ENCODE results near the gene PNO1.

DNA sequence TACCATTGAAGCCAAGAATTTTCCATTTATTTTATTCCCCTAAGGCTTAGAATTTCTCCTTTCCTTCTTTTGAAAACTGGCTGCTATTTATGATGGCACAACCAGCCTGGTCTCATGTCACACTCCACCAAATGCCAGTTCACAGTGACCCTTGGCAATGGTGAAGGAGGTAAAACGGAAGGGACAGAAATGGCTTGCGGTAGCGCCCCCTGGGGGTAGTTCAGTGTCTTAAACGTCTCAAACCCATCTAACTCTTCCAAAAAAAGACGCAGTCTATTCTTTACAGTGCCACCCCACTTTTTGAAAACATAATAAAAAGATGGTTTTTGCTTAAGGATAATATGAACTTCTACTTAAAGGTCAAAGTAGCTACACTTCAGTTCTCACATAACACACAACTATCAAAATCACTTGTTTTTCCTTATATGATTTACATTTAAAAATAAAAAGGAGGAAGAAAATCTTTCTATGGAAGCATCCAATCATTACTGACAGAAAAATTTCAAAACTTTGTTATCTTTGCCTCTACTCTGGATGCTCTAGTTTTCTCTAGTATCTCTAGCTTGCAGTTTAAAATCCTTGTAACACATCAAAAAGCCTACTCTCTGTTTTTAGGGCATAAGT is 28.0 kb downstream of the PNO1 start:
- TF ChIP-seq FOS (IDR thresholded peaks at IDR 0.05; ENCODE audit: borderline replicate concordance, extremely low read depth, insufficient read length): no peak
- TF ChIP-seq EZH2 (IDR thresholded peaks at IDR 0.05; ENCODE audit: borderline replicate concordance, control insufficient read depth, low read depth, low read length): no peak
- TF ChIP-seq POLR2A (IDR thresholded peaks at IDR 0.05; ENCODE audit: low read depth, low read length): no peak
- no peak for TF ChIP-seq CBX5 (IDR thresholded peaks at IDR 0.05; ENCODE audit: low read depth)
- TF ChIP-seq NBN (IDR thresholded peaks at IDR 0.05): no peak
- TF ChIP-seq, protein P1, sequence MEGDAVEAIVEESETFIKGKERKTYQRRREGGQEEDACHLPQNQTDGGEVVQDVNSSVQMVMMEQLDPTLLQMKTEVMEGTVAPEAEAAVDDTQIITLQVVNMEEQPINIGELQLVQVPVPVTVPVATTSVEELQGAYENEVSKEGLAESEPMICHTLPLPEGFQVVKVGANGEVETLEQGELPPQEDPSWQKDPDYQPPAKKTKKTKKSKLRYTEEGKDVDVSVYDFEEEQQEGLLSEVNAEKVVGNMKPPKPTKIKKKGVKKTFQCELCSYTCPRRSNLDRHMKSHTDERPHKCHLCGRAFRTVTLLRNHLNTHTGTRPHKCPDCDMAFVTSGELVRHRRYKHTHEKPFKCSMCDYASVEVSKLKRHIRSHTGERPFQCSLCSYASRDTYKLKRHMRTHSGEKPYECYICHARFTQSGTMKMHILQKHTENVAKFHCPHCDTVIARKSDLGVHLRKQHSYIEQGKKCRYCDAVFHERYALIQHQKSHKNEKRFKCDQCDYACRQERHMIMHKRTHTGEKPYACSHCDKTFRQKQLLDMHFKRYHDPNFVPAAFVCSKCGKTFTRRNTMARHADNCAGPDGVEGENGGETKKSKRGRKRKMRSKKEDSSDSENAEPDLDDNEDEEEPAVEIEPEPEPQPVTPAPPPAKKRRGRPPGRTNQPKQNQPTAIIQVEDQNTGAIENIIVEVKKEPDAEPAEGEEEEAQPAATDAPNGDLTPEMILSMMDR (IDR thresholded peaks at IDR 0.05 in 2 of 3, conservative IDR thresholded peaks at IDR 0.05 in 1 of 3; ENCODE audit: control insufficient read depth in 2 of 3, extremely low read depth in 1 of 3, insufficient read depth in 1 of 3, low read depth in 3 of 3, low read length in 3 of 3): peak; percentile 55 to 80 (median 80)
- peak; percentile 63 for TF ChIP-seq YY1 (IDR thresholded peaks at IDR 0.05; ENCODE audit: low read depth, low read length)
- TF ChIP-seq FOXK2 (IDR thresholded peaks at IDR 0.05): no peak
- TF ChIP-seq RCOR1 (conservative IDR thresholded peaks at IDR 0.05; ENCODE audit: low read depth, low read length): no peak
- TF ChIP-seq, protein P2, sequence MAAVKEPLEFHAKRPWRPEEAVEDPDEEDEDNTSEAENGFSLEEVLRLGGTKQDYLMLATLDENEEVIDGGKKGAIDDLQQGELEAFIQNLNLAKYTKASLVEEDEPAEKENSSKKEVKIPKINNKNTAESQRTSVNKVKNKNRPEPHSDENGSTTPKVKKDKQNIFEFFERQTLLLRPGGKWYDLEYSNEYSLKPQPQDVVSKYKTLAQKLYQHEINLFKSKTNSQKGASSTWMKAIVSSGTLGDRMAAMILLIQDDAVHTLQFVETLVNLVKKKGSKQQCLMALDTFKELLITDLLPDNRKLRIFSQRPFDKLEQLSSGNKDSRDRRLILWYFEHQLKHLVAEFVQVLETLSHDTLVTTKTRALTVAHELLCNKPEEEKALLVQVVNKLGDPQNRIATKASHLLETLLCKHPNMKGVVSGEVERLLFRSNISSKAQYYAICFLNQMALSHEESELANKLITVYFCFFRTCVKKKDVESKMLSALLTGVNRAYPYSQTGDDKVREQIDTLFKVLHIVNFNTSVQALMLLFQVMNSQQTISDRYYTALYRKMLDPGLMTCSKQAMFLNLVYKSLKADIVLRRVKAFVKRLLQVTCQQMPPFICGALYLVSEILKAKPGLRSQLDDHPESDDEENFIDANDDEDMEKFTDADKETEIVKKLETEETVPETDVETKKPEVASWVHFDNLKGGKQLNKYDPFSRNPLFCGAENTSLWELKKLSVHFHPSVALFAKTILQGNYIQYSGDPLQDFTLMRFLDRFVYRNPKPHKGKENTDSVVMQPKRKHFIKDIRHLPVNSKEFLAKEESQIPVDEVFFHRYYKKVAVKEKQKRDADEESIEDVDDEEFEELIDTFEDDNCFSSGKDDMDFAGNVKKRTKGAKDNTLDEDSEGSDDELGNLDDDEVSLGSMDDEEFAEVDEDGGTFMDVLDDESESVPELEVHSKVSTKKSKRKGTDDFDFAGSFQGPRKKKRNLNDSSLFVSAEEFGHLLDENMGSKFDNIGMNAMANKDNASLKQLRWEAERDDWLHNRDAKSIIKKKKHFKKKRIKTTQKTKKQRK (IDR thresholded peaks at IDR 0.05; ENCODE audit: low read depth, low read length): no peak
- TF ChIP-seq EP300 (IDR thresholded peaks at IDR 0.05; ENCODE audit: borderline replicate concordance in 1 of 2, control insufficient read depth in 1 of 2, low read depth in 2 of 2, low read length in 2 of 2): no peak
- TF ChIP-seq EED (IDR thresholded peaks at IDR 0.05; ENCODE audit: low read depth): no peak
- TF ChIP-seq PBX3 (IDR thresholded peaks at IDR 0.05; ENCODE audit: insufficient replicate concordance, low read depth, low read length): no peak
- TF ChIP-seq SMC3 (IDR thresholded peaks at IDR 0.05; ENCODE audit: borderline replicate concordance, low read length): peak; percentile 46; the same call in 1 of the 2 replicates

Measured in GM12878 (cell line).